NB4 (cell line): ENCODE measurements around the gene HDX.

Source experiments
- CTCF ChIP-seq: IDR thresholded peaks from one replicate; pipeline ENCODE4 v1.5.1; 2012; ENCODE audit warnings: low read depth, low read length
- MAX ChIP-seq: IDR thresholded peaks from 2 replicates; pipeline ENCODE4 v1.6.1; 2011; ENCODE audit warnings: low read depth, low read length
- MYC ChIP-seq: IDR thresholded peaks from 2 replicates; pipeline ENCODE4 v1.6.1; 2011; ENCODE audit warnings: low read depth, low read length
- POLR2A ChIP-seq: IDR thresholded peaks from 2 replicates; pipeline ENCODE4 v1.6.1; 2011; ENCODE audit warnings: mild to moderate bottlenecking; ENCODE audit not compliant: insufficient read length; ENCODE audit errors: extremely low read depth

GRCh38 chrX:84340968-84341367 is 161.3 kb downstream of the HDX start:
- TF ChIP-seq CTCF, result no peak
- no peak for TF ChIP-seq MAX
- no peak for TF ChIP-seq POLR2A
- TF ChIP-seq MYC, result no peak
